Left ventricle myocardium inferior (tissue), 1 donor: Measurements from ENCODE around the gene CACNB2. TPM values are rescaled to one million over a fixed set of nuclear protein-coding genes. Genes with fewer than 3 reads are reported as not detected.

Source experiments
- DNase-seq: peaks from one replicate; pipeline ENCODE4 v3.0.0-alpha.2; 2020
- H3K27ac ChIP-seq: fragments of 200-600 bp; replicated peaks from 2 replicates; pipeline ENCODE4 v1.8.0; 2021
- H3K27me3 ChIP-seq: fragments of 200-600 bp; 2 replicates; pipeline ENCODE4 v1.8.0; 2021; ENCODE audit warnings: low read depth
- H3K36me3 ChIP-seq: fragments of 200-600 bp; 2 replicates; pipeline ENCODE4 v1.8.0; 2021
- H3K4me1 ChIP-seq: fragments of 200-600 bp; 2 replicates; pipeline ENCODE4 v1.8.0; 2021
- H3K4me3 ChIP-seq: fragments of 200-600 bp; 2 replicates; pipeline ENCODE4 v1.8.0; 2021; ENCODE audit warnings: mild to moderate bottlenecking, moderate library complexity
- H3K9me3 ChIP-seq: fragments of 200-600 bp; replicated peaks from 2 replicates; pipeline ENCODE4 v1.8.0; 2021
- intact Hi-C: fragments of 100-400 bp; cut with micrococcal nuclease; formaldehyde crosslinking; loops from one replicate; pipeline ENCODE4 v1.11.0; 2022
- total RNA-seq: library from RNA; stranded (reverse); fragmentation: NEBNext Ultra II Directional; extraction: Animal tissue kit (Norgen Biotek cat#: 25700); gene quantifications from one replicate; pipeline ENCODE4 v1.2.1, GENCODE V29; 2021
- TF ChIP-seq, protein P1 (sequence below): fragments of 200-600 bp; IDR thresholded peaks from 2 replicates; pipeline ENCODE4 v1.8.0; 2021; ENCODE audit warnings: antibody characterized with exemption, mild to moderate bottlenecking, borderline replicate concordance
- donor health status: DM: no; HTN: yes; CAD: no; lungs with severe emphysema.

CACNB2 gene
- total RNA-seq, 1 donor from 2014 or later = 38.1 TPM

DNA sequence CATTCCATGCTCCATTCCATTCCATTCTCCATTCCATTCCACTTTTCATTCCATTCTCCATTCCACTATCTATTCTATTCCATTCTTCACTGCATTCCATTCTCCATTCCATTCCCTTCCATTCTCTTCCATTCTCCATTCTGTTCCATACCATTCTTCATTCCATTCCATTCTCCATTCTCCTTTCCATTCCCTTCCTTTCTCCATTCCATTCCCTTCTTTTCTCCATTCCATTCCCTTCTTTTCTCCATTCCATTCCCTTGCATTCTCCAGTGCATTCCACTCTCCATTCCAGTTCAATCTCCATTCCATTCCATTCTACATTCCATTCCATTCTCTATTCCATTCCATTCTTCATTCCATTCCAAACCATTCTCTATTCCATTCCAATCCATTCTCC is 430.9 kb downstream of the CACNB2 start:
- intact Hi-C loops = no loop called here
- H3K27me3 ChIP-seq = no peaks in the 10 kb centered on the region

DNA sequence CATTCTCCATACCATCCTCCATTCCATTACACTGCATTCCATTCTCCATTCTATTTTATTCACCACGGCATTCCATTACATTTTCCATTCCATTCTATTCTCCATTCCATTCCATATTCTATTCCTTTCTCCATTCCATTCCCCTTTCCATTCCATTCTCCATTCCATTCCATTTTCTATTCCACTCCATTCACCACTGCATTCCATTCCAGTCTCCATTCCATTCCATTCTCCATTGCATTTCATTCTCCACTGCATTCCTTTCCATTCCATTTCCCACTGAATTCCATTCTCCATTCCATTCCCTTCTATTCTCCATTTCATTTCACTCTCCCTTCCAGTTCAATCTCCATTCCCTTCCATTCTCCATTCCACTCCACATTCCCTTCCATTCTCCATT is 431.6 kb downstream of the CACNB2 start:
- intact Hi-C loops = no loop called here
- Histone ChIP-seq H3K4me3 (no peak overlapping the region), H3K27ac (no peak overlapping the region), H3K36me3 (peaks cover 13% of the 10 kb centered on the region), H3K27me3 (no peaks in the 10 kb centered on the region), H3K9me3 (peaks cover 15% of the 10 kb centered on the region), H3K4me1 (no peaks in the 10 kb centered on the region)
- TF ChIP-seq, protein P1, sequence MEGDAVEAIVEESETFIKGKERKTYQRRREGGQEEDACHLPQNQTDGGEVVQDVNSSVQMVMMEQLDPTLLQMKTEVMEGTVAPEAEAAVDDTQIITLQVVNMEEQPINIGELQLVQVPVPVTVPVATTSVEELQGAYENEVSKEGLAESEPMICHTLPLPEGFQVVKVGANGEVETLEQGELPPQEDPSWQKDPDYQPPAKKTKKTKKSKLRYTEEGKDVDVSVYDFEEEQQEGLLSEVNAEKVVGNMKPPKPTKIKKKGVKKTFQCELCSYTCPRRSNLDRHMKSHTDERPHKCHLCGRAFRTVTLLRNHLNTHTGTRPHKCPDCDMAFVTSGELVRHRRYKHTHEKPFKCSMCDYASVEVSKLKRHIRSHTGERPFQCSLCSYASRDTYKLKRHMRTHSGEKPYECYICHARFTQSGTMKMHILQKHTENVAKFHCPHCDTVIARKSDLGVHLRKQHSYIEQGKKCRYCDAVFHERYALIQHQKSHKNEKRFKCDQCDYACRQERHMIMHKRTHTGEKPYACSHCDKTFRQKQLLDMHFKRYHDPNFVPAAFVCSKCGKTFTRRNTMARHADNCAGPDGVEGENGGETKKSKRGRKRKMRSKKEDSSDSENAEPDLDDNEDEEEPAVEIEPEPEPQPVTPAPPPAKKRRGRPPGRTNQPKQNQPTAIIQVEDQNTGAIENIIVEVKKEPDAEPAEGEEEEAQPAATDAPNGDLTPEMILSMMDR = no peak
- DNase-seq = no peak

More for the DNA sequence above, 430.9 kb downstream of the CACNB2 start:
- Histone ChIP-seq H3K4me1 (no peaks in the 10 kb centered on the region), H3K36me3 (peaks cover 6% of the 10 kb centered on the region), H3K9me3 (peaks cover 22% of the 10 kb centered on the region), H3K27ac (no peak overlapping the region), H3K4me3 (no peak overlapping the region)
- no peak for DNase-seq
- TF ChIP-seq, protein P1 = no peak

DNA sequence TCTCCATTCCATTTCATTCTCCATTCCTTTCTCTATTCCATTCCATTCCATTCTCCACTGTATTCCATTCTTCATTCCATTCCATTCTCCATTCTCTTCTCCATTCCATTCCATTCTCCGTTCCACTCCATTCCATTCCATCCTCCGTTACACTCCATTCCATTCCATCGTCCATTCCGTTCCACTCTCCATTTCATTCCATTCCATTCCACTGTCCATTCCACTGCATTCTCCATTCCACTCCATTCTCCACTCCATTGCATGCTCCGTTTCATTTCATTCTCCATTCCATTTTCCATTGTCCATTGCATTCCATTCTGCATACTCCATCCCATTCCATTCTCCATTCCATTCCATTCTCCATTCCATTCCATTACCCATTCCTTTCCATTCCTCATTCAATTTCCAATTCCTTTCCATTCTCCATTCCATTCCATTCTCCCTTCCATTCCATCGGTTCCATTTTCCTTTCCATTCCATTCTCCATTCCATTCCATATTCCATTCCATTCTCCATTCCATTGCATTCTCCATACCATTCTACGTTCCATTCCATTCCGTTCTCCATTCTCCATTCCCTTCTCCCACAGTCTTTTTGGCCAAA is 432.8 kb downstream of the CACNB2 start:
- Histone ChIP-seq H3K27ac (no peak overlapping the region), H3K4me3 (no peak overlapping the region), H3K36me3 (peaks cover 26% of the 10 kb centered on the region), H3K9me3 (peaks cover 8% of the 10 kb centered on the region), H3K27me3 (no peaks in the 10 kb centered on the region), H3K4me1 (no peaks in the 10 kb centered on the region)
- intact Hi-C loops = no loop called here
- TF ChIP-seq, protein P1 = no peak
- no peak for DNase-seq

DNA sequence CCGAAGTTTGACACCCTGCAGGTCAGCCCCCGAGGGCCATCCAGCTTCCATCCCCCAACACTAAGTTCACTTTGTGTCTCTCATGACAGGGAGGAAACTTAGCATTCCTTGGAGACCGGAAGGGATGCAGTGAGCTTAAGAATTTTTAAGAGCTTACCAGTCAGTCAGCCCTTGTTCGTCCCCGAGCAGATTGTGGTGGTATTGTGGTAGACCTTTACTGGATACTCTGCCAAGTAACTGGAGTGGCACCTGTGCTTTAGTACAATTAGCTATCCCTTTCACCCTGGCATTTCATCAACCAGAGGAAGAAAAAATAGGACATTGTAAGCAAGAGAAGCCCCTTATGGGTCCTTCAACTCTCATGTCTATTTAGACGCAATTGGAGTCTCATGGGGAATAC is 436.4 kb downstream of the CACNB2 start:
- intact Hi-C loops = no loop called here
- Histone ChIP-seq H3K36me3 (peaks cover 57% of the 10 kb centered on the region), H3K27me3 (no peaks in the 10 kb centered on the region), H3K4me3 (no peak overlapping the region), H3K4me1 (no peaks in the 10 kb centered on the region), H3K27ac (no peak overlapping the region), H3K9me3 (peaks cover 7% of the 10 kb centered on the region)
- DNase-seq = no peak
- TF ChIP-seq, protein P1 = no peak

DNA sequence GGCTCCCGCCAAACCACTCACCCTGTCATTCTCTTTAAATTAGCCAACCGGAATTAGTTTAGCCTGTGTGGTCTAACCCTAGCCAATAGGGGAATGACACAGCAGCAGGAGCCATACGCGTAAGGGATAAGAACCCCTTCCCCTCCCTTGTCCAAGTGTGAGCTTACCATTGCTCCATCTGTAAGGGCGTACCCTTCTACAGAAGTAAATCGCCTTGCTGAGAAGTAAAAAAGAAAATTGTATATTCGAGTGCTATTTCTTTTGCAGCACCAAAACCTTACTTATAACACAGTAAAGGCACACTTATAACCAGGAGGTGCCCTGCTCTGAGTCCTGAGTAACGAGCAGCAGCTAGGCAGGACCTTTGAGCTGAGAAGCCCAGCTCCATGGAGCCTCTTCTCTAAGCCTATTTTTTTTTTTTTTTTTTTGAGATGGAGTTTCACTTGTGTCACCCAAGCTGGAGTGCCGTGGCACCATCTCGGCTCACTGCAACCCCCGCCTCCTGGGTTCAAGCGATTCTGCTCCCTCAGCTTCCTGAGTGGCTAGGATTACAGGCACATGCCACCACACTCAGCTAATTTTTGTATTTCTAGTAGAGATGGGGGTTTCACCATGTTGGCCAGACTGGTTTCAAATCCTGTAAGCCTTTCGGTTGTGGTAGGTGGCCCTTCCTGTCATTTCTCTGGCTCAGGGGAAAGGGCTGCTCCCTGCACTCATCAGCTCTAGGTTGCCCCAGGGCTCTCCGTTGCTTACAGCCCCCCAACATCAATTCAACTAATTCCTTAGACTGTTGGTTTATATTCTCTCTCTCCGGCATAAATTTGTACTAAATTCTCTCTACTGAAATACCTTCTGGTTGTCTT is 437.8 kb downstream of the CACNB2 start:
- TF ChIP-seq, protein P1 = no peak

More for the DNA sequence above, 437.8 kb downstream of the CACNB2 start:
- H3K27ac ChIP-seq = no peak overlapping the region
- no peaks in the 10 kb centered on the region for H3K27me3 ChIP-seq
- no peak overlapping the region for H3K4me3 ChIP-seq
- intact Hi-C loops = no loop called here
- no peak for DNase-seq
- H3K36me3 ChIP-seq = peaks cover 65% of the 10 kb centered on the region
- peaks cover 8% of the 10 kb centered on the region for H3K4me1 ChIP-seq
- peaks cover 7% of the 10 kb centered on the region for H3K9me3 ChIP-seq
